SK-N-SH (cell line): Measurements from ENCODE around the gene SH3BGRL2. TPM values are rescaled to one million over a fixed set of nuclear protein-coding genes. Genes with fewer than 3 reads are reported as not detected.
A peak's percentile ranks its signal among the peaks of the same experiment; 100 is the strongest.

Experiments
- CTCF ChIA-PET: fragments of 300-600, 350-600 bp; formaldehyde crosslinking; extraction: SDS; loops from one replicate; lab custom pipeline; 2021; lab: Yijun Ruan, JAX
- POLR2A ChIA-PET: fragments of 350-600 bp; sonication (Branson Sonifier 250); formaldehyde crosslinking; extraction: SDS; loops from one replicate; lab custom pipeline; 2020; ENCODE audit warnings: antibody characterized with exemption, inconsistent platforms; lab: Yijun Ruan, JAX
- DNase-seq: peaks from one replicate; pipeline ENCODE4 v3.0.0; 2012
- H2AFZ ChIP-seq: fragments of 200-600 bp; sonication (generic); 2 replicates; pipeline ENCODE4 v1.8.1; 2016; ENCODE audit warnings: antibody characterized with exemption, mild to moderate bottlenecking, low read depth
- H3F3A ChIP-seq: fragments of 200-600 bp; sonication (generic); replicated peaks from 2 replicates; pipeline ENCODE3; 2016; ENCODE audit warnings: antibody characterized with exemption, mild to moderate bottlenecking; ENCODE audit not compliant: insufficient read depth
- H3K27ac ChIP-seq, 2 experiments: fragments of 200-500 bp in 1 of 2; fragments of 200-600 bp in 1 of 2; sonication (Bioruptor generic) in 1 of 2; sonication (generic), shearing (Covaris generic) in 1 of 2; 2 replicates each; pipeline versions ENCODE4 v1.5.1 to v1.6.1; 2014 to 2016; ENCODE audit warnings: low read depth in 2 of 2, inconsistent platforms in 1 of 2, low read length in 1 of 2, mild to moderate bottlenecking in 1 of 2, mixed read lengths in 1 of 2
- H3K27me3 ChIP-seq: fragments of 200-600 bp; sonication (generic), shearing (Covaris generic); 2 replicates; pipeline ENCODE4 v1.6.1; 2016; ENCODE audit warnings: mixed run types; ENCODE audit not compliant: insufficient read depth
- H3K36me3 ChIP-seq, 2 experiments: fragments of 200-500 bp in 1 of 2; fragments of 200-600 bp in 1 of 2; sonication (Bioruptor generic) in 1 of 2; sonication (generic) in 1 of 2; replicated peaks in 1 of 2; 2 replicates each; pipeline versions ENCODE3 to v1.5.1; 2014 to 2016; ENCODE audit warnings: low read length in 1 of 2, mild to moderate bottlenecking in 1 of 2; ENCODE audit not compliant: insufficient read depth in 2 of 2, control insufficient read depth in 1 of 2
- H3K4me1 ChIP-seq, 2 experiments: fragments of 200-500 bp in 1 of 2; fragments of 200-600 bp in 1 of 2; sonication (Bioruptor generic) in 1 of 2; sonication (generic), shearing (Covaris generic) in 1 of 2; 2 replicates each; pipeline versions ENCODE4 v1.5.1 to v1.6.1; 2014 to 2016; ENCODE audit warnings: low read depth in 1 of 2, low read length in 1 of 2, mixed run types in 1 of 2; ENCODE audit not compliant: insufficient read depth in 2 of 2, control insufficient read depth in 1 of 2
- H3K4me2 ChIP-seq: fragments of 200-600 bp; sonication (generic), shearing (Covaris generic); 2 replicates; pipeline ENCODE4 v1.6.1; 2017; ENCODE audit warnings: mixed run types
- H3K4me3 ChIP-seq, 2 experiments: fragments of 200-500 bp in 1 of 2; fragments of 200-600 bp in 1 of 2; sonication (Bioruptor generic) in 1 of 2; sonication (generic), shearing (Covaris generic) in 1 of 2; 2 replicates each; pipeline versions ENCODE4 v1.5.1 to v1.8.1; 2014 to 2016; ENCODE audit warnings: low read depth in 2 of 2, inconsistent platforms in 1 of 2, low read length in 1 of 2, mild to moderate bottlenecking in 1 of 2, mixed read lengths in 1 of 2, moderate library complexity in 1 of 2
- H3K79me2 ChIP-seq: fragments of 200-600 bp; sonication (generic); 2 replicates; pipeline ENCODE4 v1.8.1; 2017; ENCODE audit warnings: mild to moderate bottlenecking; ENCODE audit not compliant: insufficient read depth
- H3K9ac ChIP-seq: fragments of 200-600 bp; sonication (generic); 2 replicates; pipeline ENCODE4 v1.6.1; 2017; ENCODE audit warnings: mixed run types
- H3K9me2 ChIP-seq: fragments of 200-600 bp; sonication (generic); 2 replicates; pipeline ENCODE4 v1.6.1; 2017; ENCODE audit warnings: mixed run types
- H3K9me3 ChIP-seq: fragments of 200-600 bp; sonication (generic); 2 replicates; pipeline ENCODE4 v1.6.1; 2017; ENCODE audit warnings: mixed run types, mild to moderate bottlenecking, moderate library complexity
- H4K20me1 ChIP-seq: fragments of 200-600 bp; sonication (generic); 2 replicates; pipeline ENCODE4 v1.6.1; 2017; ENCODE audit warnings: mild to moderate bottlenecking, mixed run types; ENCODE audit not compliant: insufficient read depth
- CHD2 ChIP-seq: fragments of 150-350 bp; IDR thresholded peaks from 2 replicates; pipeline ENCODE4 v1.6.1; 2018; ENCODE audit warnings: low read length; ENCODE audit not compliant: partially characterized antibody
- CTCF ChIP-seq: fragments of 200-600 bp; sonication (generic); IDR thresholded peaks from 2 replicates; pipeline ENCODE4 v1.6.1; 2017; ENCODE audit warnings: antibody characterized with exemption, mild to moderate bottlenecking, moderate library complexity
- GATA2 ChIP-seq: sonication (generic); formaldehyde crosslinking; IDR thresholded peaks from 2 replicates; pipeline ENCODE4 v1.5.0; 2020; ENCODE audit warnings: mild to moderate bottlenecking, missing genetic modification reagents
- POLR2AphosphoS5 ChIP-seq: IDR thresholded peaks from 2 replicates; pipeline ENCODE4 v1.6.1; 2012; ENCODE audit warnings: low read depth, low read length
- RAD21 ChIP-seq: IDR thresholded peaks from 2 replicates; pipeline ENCODE4 v1.6.1; 2012; ENCODE audit warnings: mild to moderate bottlenecking, low read length
- TCF12 ChIP-seq: IDR thresholded peaks from 2 replicates; pipeline ENCODE4 v1.4.0; 2012
- USF1 ChIP-seq: IDR thresholded peaks from 2 replicates; pipeline ENCODE4 v1.4.0; 2012; ENCODE audit warnings: low read depth, borderline replicate concordance
- YY1 ChIP-seq: IDR thresholded peaks from 2 replicates; pipeline ENCODE4 v1.4.0; 2012; ENCODE audit warnings: low read depth, mild to moderate bottlenecking
- ZBTB33 ChIP-seq: IDR thresholded peaks from 2 replicates; pipeline ENCODE4 v1.4.0; 2012; ENCODE audit warnings: low read depth, borderline replicate concordance
- WGBS: methylation state at CpG from one replicate; pipeline ENCODE4 v1.1.6; 2017; ENCODE audit warnings: low lambda C conversion rate; 5-methylcytosine and 5-hydroxymethylcytosine counted together
- polyA plus RNA-seq, 3 experiments: library from polyadenylated mRNA; depleted of rRNA; stranded (reverse); fragments of >200 nt; gene quantifications; 2 replicates each; pipeline ENCODE4 v1.2.3, GENCODE V29; 2012

Gene SH3BGRL2
- polyA plus RNA-seq, 1 of the 3 experiments (the other 2 are of a cell fraction), result 1.4 TPM

DNA sequence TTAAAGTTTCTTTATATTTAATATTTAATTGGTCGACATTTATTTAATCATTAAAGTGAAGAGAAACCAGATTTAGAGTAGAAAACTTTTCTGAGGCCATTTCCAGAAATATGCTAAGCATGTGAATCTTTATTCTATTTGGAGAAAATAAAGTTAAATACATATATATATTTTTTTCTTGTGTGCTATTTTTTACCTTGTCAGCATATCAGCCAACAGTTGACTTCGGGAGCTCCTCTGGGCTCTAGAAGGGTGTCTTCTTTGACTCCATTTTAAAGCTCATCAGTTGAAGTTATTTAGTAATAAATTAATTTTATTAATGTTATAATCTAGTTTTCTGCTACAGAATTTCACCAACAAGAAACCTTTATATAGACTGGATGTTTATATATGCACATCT, 73.1 kb downstream of the SH3BGRL2 start:
- Histone ChIP-seq H3K4me3 (no peak overlapping the region), H3K9me3 (no peaks in the 10 kb centered on the region), H3K36me3 (peaks cover 0 to 6% of the 10 kb centered on the region in 2 experiments), H3K9ac (no peak overlapping the region), H2AFZ (no peak overlapping the region), H3K4me1 (no peaks in the 10 kb centered on the region), H4K20me1 (no peaks in the 10 kb centered on the region)
- no peak for DNase-seq
- CTCF ChIA-PET, result interaction anchor here (0.8 to 1.0 kb wide), 2 partner anchors 11 to 49 kb away, joined by 4 read pairs; no protein-coding TSS in a partner anchor
- no peak for TF ChIP-seq TCF12
- TF ChIP-seq YY1, result no peak
- TF ChIP-seq RAD21, result no peak
- TF ChIP-seq USF1, result no peak
- no peak for TF ChIP-seq POLR2AphosphoS5
- no peak for TF ChIP-seq ZBTB33
- TF ChIP-seq GATA2, result no peak
- TF ChIP-seq, all 33 proteins: peak for 0
- no peaks in the 10 kb centered on the region for H3K79me2 ChIP-seq
- H3K9me2 ChIP-seq, result no peaks in the 10 kb centered on the region
- H3K27ac ChIP-seq, result no peak overlapping the region
- no peak overlapping the region for H3K4me2 ChIP-seq
- no peaks in the 10 kb centered on the region for H3K27me3 ChIP-seq
- POLR2A ChIA-PET, result no interaction called here
- no peaks in the 10 kb centered on the region for H3F3A ChIP-seq
- WGBS, result 87% methylated on average over 2 of the region's 2 CpGs

DNA sequence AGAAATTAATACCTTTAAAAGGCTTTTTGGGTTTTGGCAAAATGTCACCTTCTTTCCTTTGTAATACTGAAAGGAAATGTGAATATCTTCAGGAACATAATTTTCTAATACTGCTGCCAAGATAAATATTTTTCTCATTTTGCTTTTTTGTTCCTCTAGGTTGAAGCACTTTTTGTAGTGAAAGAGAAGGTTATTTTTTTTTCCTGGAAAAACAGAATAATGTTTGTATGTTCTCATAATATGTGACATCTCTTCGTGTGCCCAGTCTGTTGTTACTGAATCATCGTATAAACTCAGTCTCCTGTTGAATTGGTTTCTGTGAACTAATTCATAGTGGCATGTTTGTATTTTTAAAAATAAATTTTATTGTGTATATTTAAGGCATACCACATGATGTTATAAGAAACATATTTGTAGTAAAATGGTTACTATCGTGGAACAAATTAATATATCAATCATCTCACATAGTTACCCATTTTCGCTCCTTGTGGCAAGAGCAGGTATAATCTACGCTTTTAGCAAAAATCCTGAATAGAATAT, 74.4 kb downstream of the SH3BGRL2 start:
- H3K36me3 ChIP-seq, result peaks cover 0 to 2% of the 10 kb centered on the region in 2 experiments
- H3K4me2 ChIP-seq, result no peak overlapping the region
- H3K9me2 ChIP-seq, result no peaks in the 10 kb centered on the region
- no peak overlapping the region for H3K27ac ChIP-seq
- CTCF ChIA-PET, result no interaction called here
- H3F3A ChIP-seq, result no peaks in the 10 kb centered on the region
- POLR2A ChIA-PET, result no interaction called here
- no peak overlapping the region for H3K9ac ChIP-seq
- H2AFZ ChIP-seq, result no peak overlapping the region
- no peak for DNase-seq
- H4K20me1 ChIP-seq, result no peaks in the 10 kb centered on the region
- H3K4me1 ChIP-seq, result peaks cover 0 to 3% of the 10 kb centered on the region in 2 experiments; a peak in 1 of 4 replicates
- no peaks in the 10 kb centered on the region for H3K9me3 ChIP-seq
- no peak overlapping the region for H3K4me3 ChIP-seq
- H3K79me2 ChIP-seq, result no peaks in the 10 kb centered on the region
- 88% methylated on average over 5 of the region's 5 CpGs for WGBS
- H3K27me3 ChIP-seq, result no peaks in the 10 kb centered on the region
- TF ChIP-seq CHD2, result no peak
- peak; percentile 9; the same call in 1 of the 2 replicates for TF ChIP-seq CTCF
